KOPT-K1 (cell line): ENCODE results near the gene CREB5.
"Not testable (repeated sequence)": the region's sequence is repeated elsewhere in the genome, so short reads cannot be mapped to it uniquely, and the experiment has no call there.

Experiments
- H3K27ac ChIP-seq: fragments of 200-600 bp; sonication (generic); 2 replicates; pipeline ENCODE4 v1.5.1; 2016; ENCODE audit warnings: antibody characterized with exemption, mild to moderate bottlenecking, low read depth, low read length; ENCODE audit not compliant: poor library complexity, severe bottlenecking
- H3K36me3 ChIP-seq: fragments of 200-600 bp; sonication (generic); 2 replicates; pipeline ENCODE4 v1.5.1; 2017; ENCODE audit warnings: antibody characterized with exemption, mild to moderate bottlenecking, low read length, moderate library complexity; ENCODE audit not compliant: insufficient read depth
- H3K9me3 ChIP-seq: fragments of 200-600 bp; sonication (generic); 2 replicates; pipeline ENCODE4 v1.5.1; 2017; ENCODE audit warnings: antibody characterized with exemption, low read length, mild to moderate bottlenecking; ENCODE audit not compliant: insufficient read depth, poor library complexity, severe bottlenecking

Gene CREB5

DNA sequence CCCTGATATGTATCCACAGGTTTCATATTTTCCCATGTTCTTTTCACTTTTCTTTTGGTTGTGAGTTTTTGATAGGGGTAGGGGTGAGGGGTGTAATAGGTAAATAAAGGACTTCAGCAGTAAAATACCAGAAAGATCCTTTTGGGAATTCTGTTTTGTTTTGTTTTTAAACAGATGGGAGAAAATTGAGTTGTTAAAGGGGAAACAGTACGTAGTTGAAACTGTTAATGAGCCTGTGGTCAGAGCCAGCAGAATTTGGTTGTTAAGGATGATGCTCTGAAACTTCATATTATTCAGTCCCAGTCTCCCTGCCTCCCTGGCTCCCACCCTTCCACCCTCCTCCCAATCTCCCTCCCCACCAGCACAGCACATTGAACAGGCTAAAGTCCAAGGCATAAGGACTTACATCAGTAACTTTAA lies 195.9 kb downstream of the CREB5 start:
- no peaks in the 10 kb centered on the region for H3K36me3 ChIP-seq
- no peak overlapping the region for H3K27ac ChIP-seq

DNA sequence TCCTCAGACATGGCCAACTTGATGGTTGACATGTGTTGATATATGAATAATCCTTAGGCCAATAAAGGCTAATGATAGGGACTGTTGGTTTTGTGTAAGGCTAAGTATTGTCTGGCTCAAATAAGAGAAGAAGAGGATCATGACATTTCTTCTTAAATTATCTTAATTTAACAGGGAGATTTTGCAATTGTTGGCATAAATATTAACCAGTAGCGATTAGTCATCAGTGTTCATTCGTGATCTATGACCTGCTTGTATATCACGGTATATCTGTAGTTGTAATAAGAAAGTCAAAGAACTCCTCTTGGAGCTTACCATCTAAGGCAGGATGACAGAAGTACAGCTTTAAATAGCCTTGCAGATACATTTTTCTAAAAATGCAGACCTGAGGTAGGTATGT lies 196.4 kb downstream of the CREB5 start:
- Histone ChIP-seq H3K36me3 (no peaks in the 10 kb centered on the region), H3K9me3 (no peaks in the 10 kb centered on the region), H3K27ac (no peak overlapping the region)

More for the DNA sequence above, 195.9 kb downstream of the CREB5 start:
- no peaks in the 10 kb centered on the region for H3K9me3 ChIP-seq

DNA sequence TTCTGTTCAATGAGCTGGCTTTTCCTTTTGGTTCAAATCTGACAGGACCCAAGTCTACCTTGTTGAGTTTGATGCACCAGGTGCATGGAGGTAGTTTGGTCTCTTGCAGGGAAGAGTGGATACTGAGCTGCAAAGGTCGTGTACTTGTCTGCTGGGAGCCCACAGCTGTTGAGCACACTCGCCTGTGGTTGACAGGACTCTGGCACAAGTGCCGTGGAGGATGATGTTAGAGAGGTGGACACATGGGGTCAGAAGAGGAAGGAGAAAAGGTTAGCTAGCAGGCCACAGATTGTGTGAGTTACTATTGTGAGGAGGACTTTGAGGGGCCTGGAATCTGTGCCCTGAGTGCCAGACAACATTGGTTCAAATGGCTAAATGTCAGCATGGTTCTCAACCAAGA lies 197.3 kb downstream of the CREB5 start:
- Histone ChIP-seq H3K9me3 (no peaks in the 10 kb centered on the region), H3K27ac (no peak overlapping the region), H3K36me3 (no peaks in the 10 kb centered on the region)

DNA sequence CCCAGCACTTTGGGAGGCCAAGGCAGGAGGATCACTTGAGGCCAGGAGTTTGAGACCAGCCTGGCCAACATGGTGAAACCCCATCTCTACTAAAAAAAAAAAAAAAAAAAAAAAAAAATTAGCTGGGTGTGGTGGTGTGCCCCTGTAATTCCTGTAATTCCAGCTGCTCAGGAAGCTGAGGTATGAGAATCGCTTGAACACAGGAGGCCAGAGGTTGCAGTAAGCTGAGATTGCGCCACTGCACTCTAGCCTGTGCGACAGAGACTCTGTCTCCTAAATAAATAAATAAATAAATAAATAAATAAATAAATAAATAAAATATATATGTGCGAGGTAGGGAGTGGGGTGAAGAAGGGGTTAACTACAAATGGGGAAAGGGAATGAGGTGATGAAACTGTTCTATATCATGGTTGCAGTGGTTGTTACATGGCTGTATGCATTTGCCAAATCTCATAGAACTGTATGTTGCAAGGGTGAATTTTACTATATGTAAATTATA lies 199.1 kb downstream of the CREB5 start:
- not testable (repeated sequence) for H3K27ac ChIP-seq, H3K9me3 ChIP-seq, H3K36me3 ChIP-seq

DNA sequence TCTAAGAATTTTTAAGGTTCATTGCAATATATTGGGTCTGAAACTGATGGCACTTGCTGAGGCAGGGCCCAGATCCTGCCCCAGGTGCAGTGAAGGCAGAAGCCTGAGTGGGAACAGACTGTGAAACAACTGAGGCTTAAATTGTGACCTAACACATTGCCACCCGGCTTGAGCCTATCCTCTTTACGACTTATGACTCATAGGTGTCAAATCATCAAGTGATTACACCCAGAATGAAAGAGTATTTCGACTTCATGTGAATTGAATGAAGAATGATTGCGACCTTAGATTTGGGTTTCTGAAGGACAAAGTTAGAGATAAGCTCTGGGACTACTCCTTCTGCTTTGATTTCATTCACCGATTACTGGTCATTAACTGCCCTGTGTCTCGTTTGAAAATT lies 200.9 kb downstream of the CREB5 start:
- Histone ChIP-seq H3K27ac (no peak overlapping the region), H3K36me3 (no peaks in the 10 kb centered on the region), H3K9me3 (no peaks in the 10 kb centered on the region)

DNA sequence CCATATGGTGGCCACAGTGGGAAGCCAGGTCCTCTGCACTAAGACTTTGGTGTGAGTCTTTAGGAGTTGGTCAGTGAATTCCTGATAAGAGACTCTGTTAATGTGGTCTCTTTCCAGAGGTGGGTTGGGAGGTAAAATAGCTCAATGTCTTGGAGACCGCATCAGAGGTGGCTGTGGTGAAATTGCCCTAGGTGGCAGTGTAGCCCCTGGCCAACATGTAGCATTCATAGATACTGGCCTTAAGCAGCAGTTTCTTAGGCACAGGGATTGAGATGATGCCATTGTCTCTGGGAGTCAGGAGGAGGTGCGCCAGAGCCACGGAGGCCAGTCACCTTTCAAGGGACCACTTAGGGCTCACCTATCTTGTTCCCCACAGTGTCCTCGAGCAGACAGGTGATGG lies 202.8 kb downstream of the CREB5 start:
- Histone ChIP-seq H3K36me3 (no peaks in the 10 kb centered on the region), H3K27ac (no peak overlapping the region), H3K9me3 (no peaks in the 10 kb centered on the region)

DNA sequence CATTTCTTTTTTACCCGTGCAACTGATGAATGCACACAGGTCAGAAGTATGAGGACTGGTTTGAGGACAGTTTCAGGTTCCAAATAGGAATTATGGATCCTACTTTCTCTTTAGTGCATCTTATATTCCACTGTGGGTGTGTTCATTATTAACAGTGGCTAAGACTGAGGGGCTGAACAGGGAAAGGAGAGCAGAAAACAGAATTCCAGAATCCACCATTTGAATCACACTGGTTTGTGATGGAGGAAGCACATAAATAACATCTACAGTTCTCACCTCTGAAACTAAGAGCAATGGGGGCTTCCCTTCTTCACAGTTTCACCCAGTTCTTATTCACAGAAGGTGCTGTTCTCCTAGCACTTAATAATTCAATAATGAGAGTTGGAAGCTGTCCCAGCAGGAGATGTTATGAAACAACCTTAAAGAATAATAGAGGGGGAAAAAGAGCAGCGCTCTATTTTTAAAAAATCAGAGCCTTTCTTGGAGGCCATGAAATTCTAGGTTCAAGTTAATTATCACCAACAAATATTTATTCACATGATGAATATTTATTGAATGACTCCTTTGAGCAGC lies 205.1 kb downstream of the CREB5 start:
- Histone ChIP-seq H3K36me3 (no peaks in the 10 kb centered on the region), H3K27ac (no peak overlapping the region), H3K9me3 (no peaks in the 10 kb centered on the region)

DNA sequence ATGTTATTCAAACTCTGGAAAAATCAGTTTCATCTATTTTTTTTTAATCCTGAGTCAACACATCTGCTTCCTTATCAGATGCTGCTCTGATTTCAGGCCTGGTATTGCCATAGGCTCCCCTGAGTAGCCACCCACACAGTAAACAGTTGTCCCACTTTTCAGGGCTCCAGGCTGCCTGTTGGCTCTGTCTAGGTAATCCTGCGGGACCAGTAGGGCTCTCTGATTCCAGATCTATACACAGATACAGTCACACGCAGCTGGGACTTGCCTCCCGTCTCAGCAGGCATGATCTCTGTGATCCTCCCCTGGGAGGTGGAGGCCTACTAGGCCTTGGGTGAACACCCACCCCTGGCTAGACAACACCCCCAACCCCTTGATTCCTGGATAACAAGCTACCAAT lies 206.1 kb downstream of the CREB5 start:
- no peak overlapping the region for H3K27ac ChIP-seq

DNA sequence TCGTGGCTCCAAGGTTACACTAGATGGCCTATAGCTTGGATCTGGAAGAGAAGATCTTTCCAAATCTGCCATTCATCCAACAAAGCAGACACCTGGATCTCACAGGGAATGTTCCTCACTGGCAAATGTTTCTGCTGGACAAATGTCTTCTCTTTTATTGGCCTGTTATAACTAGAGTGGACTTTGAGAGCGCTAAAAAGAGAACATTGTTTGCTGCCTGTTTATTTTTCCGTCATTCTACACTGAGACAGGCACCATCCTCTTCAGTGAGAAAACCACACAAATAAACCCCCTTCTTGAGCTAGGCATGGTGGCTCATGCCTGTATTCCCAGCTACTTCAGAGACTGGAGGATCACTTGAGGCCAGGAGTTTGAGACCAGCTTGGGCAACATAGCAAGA lies 206.9 kb downstream of the CREB5 start:
- Histone ChIP-seq H3K36me3 (no peaks in the 10 kb centered on the region), H3K9me3 (no peaks in the 10 kb centered on the region), H3K27ac (no peak overlapping the region)

More for the DNA sequence above, 206.1 kb downstream of the CREB5 start:
- Histone ChIP-seq H3K9me3 (no peaks in the 10 kb centered on the region), H3K36me3 (no peaks in the 10 kb centered on the region)

DNA sequence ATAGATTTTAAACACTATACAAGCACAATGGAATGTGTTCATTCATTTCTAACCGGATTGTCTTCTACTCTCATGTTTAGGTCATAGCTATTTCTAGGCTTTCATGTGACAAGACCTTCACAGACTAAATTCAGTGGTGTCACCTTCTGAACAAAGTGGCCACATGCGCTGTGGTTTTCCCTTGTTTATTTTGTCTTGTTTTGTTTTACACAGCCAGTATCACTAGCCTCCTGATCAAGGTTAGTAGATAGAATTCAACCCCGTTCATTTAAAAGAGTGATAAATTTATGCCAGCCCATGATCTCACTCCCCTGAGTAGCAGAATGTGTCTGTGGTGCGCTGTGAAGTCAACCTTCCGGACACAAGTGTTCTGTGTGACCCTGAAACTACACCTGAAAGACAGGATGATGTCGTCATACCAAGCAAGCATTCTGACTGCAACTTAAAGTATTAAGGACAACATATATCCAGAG lies 209.1 kb downstream of the CREB5 start:
- H3K9me3 ChIP-seq = no peaks in the 10 kb centered on the region
- no peak overlapping the region for H3K27ac ChIP-seq
- no peaks in the 10 kb centered on the region for H3K36me3 ChIP-seq

DNA sequence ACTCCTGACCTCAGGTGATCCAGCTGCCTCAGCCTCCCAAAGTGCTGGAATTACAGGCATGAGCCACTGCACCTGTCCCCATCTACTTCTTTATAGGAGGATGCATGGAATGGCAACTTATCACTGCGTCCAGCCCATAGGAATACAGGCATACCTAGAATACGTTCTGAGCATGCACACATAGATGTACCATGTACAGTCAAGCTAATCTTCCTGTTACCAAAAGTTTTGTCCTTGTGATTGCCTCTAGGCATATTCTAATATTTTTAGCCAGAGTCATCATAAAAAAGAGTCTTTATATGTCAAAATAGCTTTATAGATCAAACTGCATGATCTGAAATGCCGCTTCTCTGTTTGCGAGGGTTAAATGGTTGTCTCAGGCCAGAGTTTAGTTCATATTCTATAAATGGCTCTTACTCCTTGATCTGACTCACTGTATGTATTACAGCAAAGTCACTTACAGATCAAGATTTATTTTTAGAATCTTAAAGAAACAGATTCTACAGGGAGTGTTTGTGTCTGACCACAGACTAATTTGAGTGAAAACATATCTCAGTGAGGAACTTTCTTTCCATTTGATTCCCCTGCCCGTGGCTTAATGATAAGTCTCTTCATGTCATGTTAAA lies 210.9 kb downstream of the CREB5 start:
- H3K27ac ChIP-seq = no peak overlapping the region
- H3K9me3 ChIP-seq = no peaks in the 10 kb centered on the region
- H3K36me3 ChIP-seq = no peaks in the 10 kb centered on the region

DNA sequence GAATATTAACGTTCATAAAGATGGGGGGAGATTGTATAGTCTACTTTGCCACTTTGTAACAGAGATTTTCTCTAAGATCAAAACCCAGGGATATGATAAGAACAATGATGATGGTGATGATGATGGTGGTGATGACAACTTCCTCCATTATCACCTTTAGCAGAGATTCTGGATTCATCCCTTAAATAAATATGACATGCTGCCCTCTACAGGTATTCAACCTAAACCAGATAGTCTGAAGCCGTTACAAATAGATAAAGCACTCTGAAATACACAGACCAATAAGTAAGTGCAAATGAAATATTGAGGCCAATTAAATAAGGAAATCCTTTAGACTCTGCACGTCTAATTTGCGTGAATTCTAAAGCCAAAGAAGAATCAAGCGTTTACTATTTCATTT lies 211.5 kb downstream of the CREB5 start:
- Histone ChIP-seq H3K36me3 (no peaks in the 10 kb centered on the region), H3K27ac (no peak overlapping the region), H3K9me3 (no peaks in the 10 kb centered on the region)

DNA sequence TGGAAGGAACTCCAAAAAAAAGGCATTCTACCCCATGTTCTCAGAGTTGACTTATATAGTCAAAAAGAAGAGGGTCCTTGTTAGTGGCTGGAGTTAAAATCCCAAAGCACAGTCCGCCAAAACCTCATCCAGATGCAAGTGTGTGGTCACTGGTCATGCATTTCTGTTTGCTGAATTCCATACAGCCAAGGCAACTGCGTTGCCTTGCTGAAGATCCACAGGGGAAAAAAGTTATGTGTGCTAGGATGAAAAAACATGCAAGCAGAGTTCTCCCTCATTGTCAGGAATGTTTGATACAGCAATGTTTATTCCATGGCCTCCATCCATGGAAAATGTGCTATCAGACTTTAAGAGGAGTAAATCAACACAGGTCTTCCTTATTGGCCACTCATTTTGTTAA lies 213.1 kb downstream of the CREB5 start:
- Histone ChIP-seq H3K36me3 (no peaks in the 10 kb centered on the region), H3K27ac (no peak overlapping the region), H3K9me3 (no peaks in the 10 kb centered on the region)

DNA sequence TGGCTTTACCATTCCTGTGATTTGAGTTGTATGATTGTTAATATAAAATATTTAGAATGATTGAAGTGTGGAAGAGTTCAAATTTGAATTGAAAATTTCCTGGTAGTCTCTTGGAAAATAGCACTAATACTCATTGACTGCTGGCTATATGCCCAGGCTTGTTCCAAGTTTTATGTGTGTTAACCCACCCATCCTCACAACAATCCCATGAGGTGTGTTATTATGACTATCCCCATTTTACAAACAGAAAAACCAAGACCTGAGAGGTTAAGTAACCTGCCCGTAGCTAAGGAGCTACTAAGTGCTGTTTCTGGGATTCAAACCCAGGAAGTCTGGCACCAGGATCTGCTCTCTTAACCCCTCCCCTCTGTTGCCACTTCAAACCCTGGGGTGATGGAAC lies 213.9 kb downstream of the CREB5 start:
- Histone ChIP-seq H3K36me3 (no peaks in the 10 kb centered on the region), H3K9me3 (no peaks in the 10 kb centered on the region), H3K27ac (no peak overlapping the region)

DNA sequence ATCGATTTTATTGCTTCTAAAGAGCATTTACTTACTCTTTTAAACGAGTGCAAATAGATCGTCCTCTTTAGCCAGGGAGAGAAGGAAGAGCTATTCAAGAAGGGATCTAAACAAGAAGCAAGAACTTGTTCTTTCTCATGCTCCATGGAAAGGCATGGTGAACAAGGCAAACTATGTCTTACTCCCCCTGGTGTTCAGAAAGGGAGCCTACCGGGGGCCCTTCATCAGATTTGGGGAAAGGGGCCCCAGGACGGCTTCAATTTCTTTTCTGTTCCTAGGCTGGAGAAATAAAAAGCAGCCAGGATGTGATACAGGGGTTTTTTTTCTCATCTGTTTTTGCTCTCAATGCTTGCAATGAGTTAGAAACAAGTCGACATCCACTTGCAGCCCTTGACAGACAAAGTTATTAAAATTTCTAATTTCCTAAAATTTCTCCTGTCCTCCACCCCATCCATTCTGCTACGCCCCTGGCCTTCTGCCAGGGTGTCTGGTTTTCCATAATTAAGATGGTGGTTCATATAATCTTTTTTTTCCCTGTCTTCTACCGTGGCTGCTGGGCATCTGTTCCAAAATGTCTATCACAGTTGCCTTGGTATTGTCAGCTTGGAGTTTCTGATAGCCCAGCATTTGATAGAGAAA lies 214.4 kb downstream of the CREB5 start:
- H3K27ac ChIP-seq = no peak overlapping the region
- H3K36me3 ChIP-seq = no peaks in the 10 kb centered on the region
- H3K9me3 ChIP-seq = no peaks in the 10 kb centered on the region

DNA sequence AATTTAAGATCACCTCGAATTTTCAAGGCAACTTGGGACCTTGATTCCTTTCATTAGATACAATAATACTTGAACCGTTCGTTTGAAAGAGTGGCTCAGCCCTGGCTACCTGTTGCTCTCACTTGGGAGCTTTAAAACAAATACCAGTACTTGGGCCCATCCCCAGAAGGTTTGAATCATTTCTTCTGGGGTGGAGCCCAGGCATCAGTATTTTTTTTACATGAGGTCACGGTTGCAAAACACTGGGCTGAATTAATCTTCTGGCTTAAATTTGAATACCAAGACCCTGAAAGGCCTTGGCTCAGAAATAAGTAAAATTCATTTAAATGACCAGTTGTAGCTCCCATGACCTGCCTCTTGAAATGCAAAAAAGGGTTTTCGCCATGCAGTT lies 214.9 kb downstream of the CREB5 start:
- H3K27ac ChIP-seq = no peak overlapping the region
- no peaks in the 10 kb centered on the region for H3K9me3 ChIP-seq

More for the DNA sequence above, 214.9 kb downstream of the CREB5 start:
- no peaks in the 10 kb centered on the region for H3K36me3 ChIP-seq
